Glutamatergic neuron (in vitro differentiated cells): ENCODE results near the gene BANK1. TPM values are rescaled to one million over a fixed set of nuclear protein-coding genes. Genes with fewer than 3 reads are reported as not detected.

ENCODE experiments used
- DNase-seq: peaks from one replicate; pipeline ENCODE4 v3.0.0; 2022
- H3K27ac Mint-ChIP-seq: one replicate; pipeline ENCODE4 v1.8.0; 2020; ENCODE audit warnings: mild to moderate bottlenecking, mixed read lengths, inconsistent platforms; ENCODE audit not compliant: unreplicated experiment
- H3K27me3 Mint-ChIP-seq: one replicate; pipeline ENCODE4 v1.8.0; 2020; ENCODE audit warnings: mild to moderate bottlenecking, moderate library complexity, mixed read lengths, inconsistent platforms; ENCODE audit not compliant: unreplicated experiment
- H3K36me3 Mint-ChIP-seq: one replicate; pipeline ENCODE4 v1.8.0; 2020; ENCODE audit warnings: mild to moderate bottlenecking, mixed read lengths, inconsistent platforms; ENCODE audit not compliant: unreplicated experiment
- H3K4me1 Mint-ChIP-seq: one replicate; pipeline ENCODE4 v1.8.0; 2020; ENCODE audit warnings: mild to moderate bottlenecking, low read depth, mixed read lengths, inconsistent platforms; ENCODE audit not compliant: unreplicated experiment
- H3K4me3 Mint-ChIP-seq: one replicate; pipeline ENCODE4 v1.8.0; 2020; ENCODE audit warnings: mild to moderate bottlenecking, mixed read lengths, inconsistent platforms; ENCODE audit not compliant: unreplicated experiment
- H3K9me3 Mint-ChIP-seq: one replicate; pipeline ENCODE4 v1.8.0; 2020; ENCODE audit warnings: mild to moderate bottlenecking, moderate library complexity, mixed read lengths, inconsistent platforms; ENCODE audit not compliant: unreplicated experiment
- total RNA-seq: library from RNA; stranded (reverse); fragmentation: NEBNext Ultra II Directional; extraction: Animal tissue kit (Norgen Biotek cat#: 25700); gene quantifications from one replicate; pipeline ENCODE4 v1.2.1, GENCODE V29; 2021; ENCODE audit not compliant: unreplicated experiment
- TF ChIP-seq, protein P1 (sequence below): fragments of 200-600 bp; sonication (generic); IDR thresholded peaks from one replicate; pipeline ENCODE4 v1.5.0; 2021; ENCODE audit not compliant: partially characterized antibody, unreplicated experiment

BANK1 gene
- total RNA-seq, 1 donor from 2014 or later: not detected

DNA sequence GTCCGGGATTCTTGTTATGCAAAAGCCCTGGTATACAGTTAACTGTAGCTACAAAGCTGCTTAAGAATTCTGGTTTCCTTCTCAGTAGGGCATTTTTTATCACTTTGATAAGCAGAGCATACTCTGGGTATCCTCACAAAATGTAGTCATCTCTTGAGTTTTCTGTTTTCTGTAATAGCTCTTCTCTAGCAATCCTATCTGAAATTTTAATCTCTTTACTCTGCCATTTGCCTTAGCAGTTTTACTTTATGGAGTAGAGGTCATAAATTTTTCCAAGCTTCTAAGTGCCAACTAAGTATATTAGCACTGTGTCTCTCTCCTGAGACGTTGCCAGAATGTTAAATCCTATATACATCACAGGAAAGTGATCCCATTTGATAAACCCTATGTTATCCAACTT is 28.0 kb upstream of the BANK1 start:
- TF ChIP-seq, protein P1, sequence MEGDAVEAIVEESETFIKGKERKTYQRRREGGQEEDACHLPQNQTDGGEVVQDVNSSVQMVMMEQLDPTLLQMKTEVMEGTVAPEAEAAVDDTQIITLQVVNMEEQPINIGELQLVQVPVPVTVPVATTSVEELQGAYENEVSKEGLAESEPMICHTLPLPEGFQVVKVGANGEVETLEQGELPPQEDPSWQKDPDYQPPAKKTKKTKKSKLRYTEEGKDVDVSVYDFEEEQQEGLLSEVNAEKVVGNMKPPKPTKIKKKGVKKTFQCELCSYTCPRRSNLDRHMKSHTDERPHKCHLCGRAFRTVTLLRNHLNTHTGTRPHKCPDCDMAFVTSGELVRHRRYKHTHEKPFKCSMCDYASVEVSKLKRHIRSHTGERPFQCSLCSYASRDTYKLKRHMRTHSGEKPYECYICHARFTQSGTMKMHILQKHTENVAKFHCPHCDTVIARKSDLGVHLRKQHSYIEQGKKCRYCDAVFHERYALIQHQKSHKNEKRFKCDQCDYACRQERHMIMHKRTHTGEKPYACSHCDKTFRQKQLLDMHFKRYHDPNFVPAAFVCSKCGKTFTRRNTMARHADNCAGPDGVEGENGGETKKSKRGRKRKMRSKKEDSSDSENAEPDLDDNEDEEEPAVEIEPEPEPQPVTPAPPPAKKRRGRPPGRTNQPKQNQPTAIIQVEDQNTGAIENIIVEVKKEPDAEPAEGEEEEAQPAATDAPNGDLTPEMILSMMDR: no peak
- peaks cover 2% of the 10 kb centered on the region for H3K9me3 Mint-ChIP-seq
- no peak for DNase-seq
- no peak overlapping the region for H3K4me3 Mint-ChIP-seq
- no peaks in the 10 kb centered on the region for H3K36me3 Mint-ChIP-seq
- H3K27me3 Mint-ChIP-seq: no peaks in the 10 kb centered on the region
- no peak overlapping the region for H3K27ac Mint-ChIP-seq
- peaks cover 4% of the 10 kb centered on the region for H3K4me1 Mint-ChIP-seq

DNA sequence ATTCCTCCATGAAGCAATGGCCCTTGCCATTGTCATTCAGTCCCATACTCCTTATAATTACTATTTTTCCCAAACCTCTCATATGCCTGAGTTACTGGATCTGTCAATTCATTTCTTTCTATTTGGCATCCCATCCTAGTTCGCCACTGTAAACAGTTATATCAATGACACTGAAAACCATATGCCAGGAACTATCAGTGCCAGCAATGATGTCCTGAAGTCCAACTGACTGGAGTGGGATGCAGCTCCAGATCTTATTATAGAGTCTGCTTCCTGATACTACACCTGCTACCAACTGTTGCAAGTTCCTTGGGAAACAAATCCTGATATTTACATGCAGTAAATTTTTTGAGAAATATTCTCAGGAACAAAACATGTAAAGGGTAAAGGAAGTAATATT is 27.0 kb upstream of the BANK1 start:
- TF ChIP-seq, protein P1: no peak
- Mint-ChIP-seq H3K4me3 (no peak overlapping the region), H3K27ac (no peak overlapping the region), H3K36me3 (no peaks in the 10 kb centered on the region), H3K27me3 (no peaks in the 10 kb centered on the region), H3K4me1 (peaks cover 4% of the 10 kb centered on the region), H3K9me3 (peaks cover 2% of the 10 kb centered on the region)
- DNase-seq: no peak

DNA sequence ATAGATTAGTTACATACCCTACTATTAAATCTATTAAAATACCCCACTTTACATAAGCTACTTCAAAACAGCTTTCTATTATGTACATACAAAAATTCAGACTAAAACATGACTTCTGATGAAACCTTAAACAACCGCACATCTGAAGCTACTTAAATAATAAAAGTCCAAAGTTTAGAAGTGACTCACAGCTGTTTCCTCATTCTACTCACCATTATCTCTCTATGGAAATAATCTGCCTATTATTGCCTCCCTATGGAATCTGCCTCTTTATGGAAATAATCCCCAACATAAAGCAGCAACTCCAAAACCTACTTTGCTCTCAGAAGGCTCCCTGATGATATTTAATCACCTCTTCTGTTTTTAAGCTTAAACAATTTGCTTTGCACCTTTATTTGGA is 15.7 kb upstream of the BANK1 start:
- H3K4me1 Mint-ChIP-seq: no peaks in the 10 kb centered on the region
- H3K36me3 Mint-ChIP-seq: peaks cover 14% of the 10 kb centered on the region
- TF ChIP-seq, protein P1: no peak
- no peak overlapping the region for H3K4me3 Mint-ChIP-seq
- no peak overlapping the region for H3K27ac Mint-ChIP-seq
- H3K9me3 Mint-ChIP-seq: peaks cover 5% of the 10 kb centered on the region
- peaks cover 2% of the 10 kb centered on the region for H3K27me3 Mint-ChIP-seq
- no peak for DNase-seq

DNA sequence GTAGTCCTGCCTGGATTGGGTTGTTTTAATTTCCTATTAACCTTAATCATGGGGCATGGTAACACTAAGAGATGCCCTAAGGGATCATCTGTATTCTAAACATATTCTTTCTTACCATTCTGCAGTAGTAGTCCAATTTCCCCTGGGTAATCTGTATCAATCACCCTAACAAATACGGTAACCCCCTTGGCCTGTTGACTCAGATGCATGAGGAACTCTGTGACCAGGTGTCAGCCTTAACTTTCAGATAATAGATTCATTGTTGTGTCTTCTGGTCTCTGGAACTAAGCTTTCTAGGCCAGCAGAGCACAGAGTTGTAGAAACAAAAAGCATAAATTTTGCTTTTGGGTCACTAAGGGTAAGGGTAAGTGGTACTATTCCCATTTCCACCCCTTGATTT is 13.1 kb upstream of the BANK1 start:
- no peak overlapping the region for H3K27ac Mint-ChIP-seq

DNA sequence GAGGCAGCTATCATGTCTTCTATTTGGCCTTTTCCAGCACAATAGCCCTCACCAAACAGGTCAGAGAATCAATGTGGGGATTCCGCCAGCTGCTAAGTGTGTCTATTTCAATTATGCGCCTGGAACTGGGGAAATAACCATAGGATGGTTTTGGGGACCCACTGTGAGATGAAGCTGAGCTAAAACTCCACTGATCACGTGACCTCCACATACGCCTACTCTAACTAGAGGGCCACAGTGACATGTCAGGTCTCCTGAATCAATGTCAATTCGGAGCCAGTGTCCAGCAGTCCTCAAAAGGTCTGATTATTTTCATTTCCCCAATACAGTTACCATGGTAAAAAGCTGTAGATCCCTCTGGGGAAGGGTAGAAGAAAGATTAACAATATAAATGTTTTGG is 10.2 kb upstream of the BANK1 start:
- Mint-ChIP-seq H3K36me3 (no peaks in the 10 kb centered on the region), H3K27me3 (peaks cover 4% of the 10 kb centered on the region), H3K4me1 (no peaks in the 10 kb centered on the region), H3K4me3 (no peak overlapping the region), H3K27ac (no peak overlapping the region), H3K9me3 (no peaks in the 10 kb centered on the region)
- TF ChIP-seq, protein P1: no peak
- no peak for DNase-seq

More for the DNA sequence above, 13.1 kb upstream of the BANK1 start:
- H3K36me3 Mint-ChIP-seq: no peaks in the 10 kb centered on the region
- TF ChIP-seq, protein P1: no peak
- H3K4me1 Mint-ChIP-seq: no peaks in the 10 kb centered on the region
- H3K27me3 Mint-ChIP-seq: peaks cover 2% of the 10 kb centered on the region
- no peak for DNase-seq
- H3K9me3 Mint-ChIP-seq: peaks cover 3% of the 10 kb centered on the region
- H3K4me3 Mint-ChIP-seq: no peak overlapping the region
